SU-DHL-6 (cell line): ENCODE data around the gene MYCBPAP.
A peak's percentile ranks its signal among the peaks of the same experiment; 100 is the strongest.

Experiments
- H2AFZ ChIP-seq: fragments of 200-600 bp; sonication (generic); 2 replicates; pipeline ENCODE4 v1.6.1; 2014; ENCODE audit warnings: low read depth, mild to moderate bottlenecking, moderate library complexity, mixed read lengths, antibody characterized with exemption, low read length; ENCODE audit not compliant: severe bottlenecking
- H3F3A ChIP-seq: fragments of 200-600 bp; shearing (Covaris generic); 2 replicates; pipeline ENCODE4 v1.6.0; 2016; ENCODE audit warnings: antibody characterized with exemption, mild to moderate bottlenecking; ENCODE audit not compliant: insufficient read depth
- H3K27ac ChIP-seq: fragments of 200-600 bp; sonication (generic); 2 replicates; pipeline ENCODE4 v1.5.1; 2016; ENCODE audit warnings: low read depth, mild to moderate bottlenecking, low read length, moderate library complexity, mixed read lengths
- H3K27me3 ChIP-seq: fragments of 200-600 bp; sonication (generic), shearing (Covaris generic); 2 replicates; pipeline ENCODE4 v1.6.0; 2014; ENCODE audit warnings: mild to moderate bottlenecking, low read length
- H3K36me3 ChIP-seq: fragments of 200-600 bp; sonication (generic); 2 replicates; pipeline ENCODE4 v1.6.1; 2014; ENCODE audit warnings: mild to moderate bottlenecking, low read length, mixed read lengths
- H3K4me2 ChIP-seq: fragments of 300-600, 200-600 bp; shearing (Covaris generic), sonication (generic); 2 replicates; pipeline ENCODE4 v1.6.0; 2014; ENCODE audit warnings: low read length, low read depth, mild to moderate bottlenecking; ENCODE audit not compliant: poor library complexity, severe bottlenecking
- H3K4me3 ChIP-seq: fragments of 200-600 bp; sonication (generic); 2 replicates; pipeline ENCODE4 v1.5.1; 2014; ENCODE audit warnings: antibody characterized with exemption, low read length, mild to moderate bottlenecking, mixed read lengths; ENCODE audit not compliant: insufficient read depth, poor library complexity, severe bottlenecking
- H3K79me2 ChIP-seq: fragments of 200-600 bp; sonication (generic); 2 replicates; pipeline ENCODE4 v1.6.1; 2014; ENCODE audit warnings: mild to moderate bottlenecking, low read length, moderate library complexity; ENCODE audit not compliant: insufficient read depth
- H3K9ac ChIP-seq: fragments of 200-600 bp; sonication (generic); 2 replicates; pipeline ENCODE4 v1.7.0; 2014; ENCODE audit warnings: mild to moderate bottlenecking, low read length
- H3K9me2 ChIP-seq: fragments of 200-600 bp; sonication (generic); replicated peaks from 2 replicates; pipeline ENCODE4 v1.6.1; 2014; ENCODE audit warnings: low read length; ENCODE audit not compliant: insufficient read depth
- H3K9me3 ChIP-seq: fragments of 200-600 bp; sonication (generic); 2 replicates; pipeline ENCODE4 v1.6.1; 2014; ENCODE audit warnings: low read length, mixed read lengths; ENCODE audit not compliant: insufficient read depth
- H4K20me1 ChIP-seq: fragments of 200-600 bp; sonication (generic); 2 replicates; pipeline ENCODE4 v1.6.1; 2014; ENCODE audit warnings: low read depth, mild to moderate bottlenecking, antibody characterized with exemption, low read length, moderate library complexity, mixed read lengths
- EZH2phosphoT487 ChIP-seq: fragments of 200-600 bp; sonication (generic), shearing (Covaris generic); conservative IDR thresholded peaks from 2 replicates; pipeline ENCODE4 v1.6.1; 2018; ENCODE audit warnings: mild to moderate bottlenecking, antibody characterized with exemption, low read length, moderate library complexity, mixed read lengths
- TF ChIP-seq, protein P1 (sequence below): fragments of 200-600 bp; sonication (generic); IDR thresholded peaks from one replicate; pipeline ENCODE4 v1.5.1; 2017; ENCODE audit warnings: antibody characterized with exemption, mild to moderate bottlenecking, low read length, moderate library complexity; ENCODE audit not compliant: insufficient read depth, poor library complexity, severe bottlenecking

MYCBPAP gene

DNA sequence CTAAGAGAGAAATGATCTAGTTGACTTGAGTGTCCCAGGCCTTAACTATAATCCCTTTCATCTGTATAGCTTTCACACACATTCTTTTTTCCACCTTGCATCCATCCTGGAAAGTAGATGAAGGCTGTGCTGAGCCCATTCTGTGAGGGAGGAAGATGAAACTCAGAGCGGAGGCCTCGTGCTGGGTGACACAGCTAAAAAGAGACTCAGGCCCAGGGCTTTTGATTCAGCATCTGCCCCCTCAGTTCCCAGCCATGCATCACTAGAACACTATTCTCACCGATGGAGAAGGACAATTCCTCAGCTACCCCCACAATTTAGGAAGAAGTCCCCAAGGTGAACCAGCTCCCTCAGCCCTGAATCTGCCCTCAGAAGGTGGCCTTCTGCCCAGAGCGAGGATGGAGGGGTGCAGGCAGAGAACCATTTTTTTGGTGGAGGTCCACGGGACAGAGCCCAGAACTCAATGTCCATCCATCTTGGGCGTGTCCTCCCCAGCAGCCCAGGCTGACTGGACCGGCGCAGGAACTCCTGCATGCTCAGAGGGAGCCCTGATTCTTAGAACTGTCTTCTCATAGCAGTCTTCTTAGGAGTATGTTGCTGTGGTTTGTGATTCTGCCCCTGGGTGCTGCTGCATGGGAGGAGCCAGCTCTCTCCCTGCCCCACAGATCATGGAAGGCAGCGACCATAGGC, 5.8 kb upstream of the MYCBPAP start:
- no peak overlapping the region for H3K4me3 ChIP-seq
- H3K9me2 ChIP-seq: no peaks in the 10 kb centered on the region
- H2AFZ ChIP-seq: no peak overlapping the region
- no peaks in the 10 kb centered on the region for H3K9me3 ChIP-seq
- H3K27ac ChIP-seq: no peak overlapping the region
- H3K36me3 ChIP-seq: no peaks in the 10 kb centered on the region
- peaks cover 5% of the 10 kb centered on the region; the same call in 1 of the 2 replicates for H3F3A ChIP-seq
- H3K79me2 ChIP-seq: no peaks in the 10 kb centered on the region
- no peak overlapping the region for H3K4me2 ChIP-seq
- TF ChIP-seq, protein P1, sequence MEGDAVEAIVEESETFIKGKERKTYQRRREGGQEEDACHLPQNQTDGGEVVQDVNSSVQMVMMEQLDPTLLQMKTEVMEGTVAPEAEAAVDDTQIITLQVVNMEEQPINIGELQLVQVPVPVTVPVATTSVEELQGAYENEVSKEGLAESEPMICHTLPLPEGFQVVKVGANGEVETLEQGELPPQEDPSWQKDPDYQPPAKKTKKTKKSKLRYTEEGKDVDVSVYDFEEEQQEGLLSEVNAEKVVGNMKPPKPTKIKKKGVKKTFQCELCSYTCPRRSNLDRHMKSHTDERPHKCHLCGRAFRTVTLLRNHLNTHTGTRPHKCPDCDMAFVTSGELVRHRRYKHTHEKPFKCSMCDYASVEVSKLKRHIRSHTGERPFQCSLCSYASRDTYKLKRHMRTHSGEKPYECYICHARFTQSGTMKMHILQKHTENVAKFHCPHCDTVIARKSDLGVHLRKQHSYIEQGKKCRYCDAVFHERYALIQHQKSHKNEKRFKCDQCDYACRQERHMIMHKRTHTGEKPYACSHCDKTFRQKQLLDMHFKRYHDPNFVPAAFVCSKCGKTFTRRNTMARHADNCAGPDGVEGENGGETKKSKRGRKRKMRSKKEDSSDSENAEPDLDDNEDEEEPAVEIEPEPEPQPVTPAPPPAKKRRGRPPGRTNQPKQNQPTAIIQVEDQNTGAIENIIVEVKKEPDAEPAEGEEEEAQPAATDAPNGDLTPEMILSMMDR: no peak
- TF ChIP-seq EZH2phosphoT487: no peak
- no peak overlapping the region for H3K9ac ChIP-seq
- H4K20me1 ChIP-seq: no peaks in the 10 kb centered on the region
- H3K27me3 ChIP-seq: no peaks in the 10 kb centered on the region

DNA sequence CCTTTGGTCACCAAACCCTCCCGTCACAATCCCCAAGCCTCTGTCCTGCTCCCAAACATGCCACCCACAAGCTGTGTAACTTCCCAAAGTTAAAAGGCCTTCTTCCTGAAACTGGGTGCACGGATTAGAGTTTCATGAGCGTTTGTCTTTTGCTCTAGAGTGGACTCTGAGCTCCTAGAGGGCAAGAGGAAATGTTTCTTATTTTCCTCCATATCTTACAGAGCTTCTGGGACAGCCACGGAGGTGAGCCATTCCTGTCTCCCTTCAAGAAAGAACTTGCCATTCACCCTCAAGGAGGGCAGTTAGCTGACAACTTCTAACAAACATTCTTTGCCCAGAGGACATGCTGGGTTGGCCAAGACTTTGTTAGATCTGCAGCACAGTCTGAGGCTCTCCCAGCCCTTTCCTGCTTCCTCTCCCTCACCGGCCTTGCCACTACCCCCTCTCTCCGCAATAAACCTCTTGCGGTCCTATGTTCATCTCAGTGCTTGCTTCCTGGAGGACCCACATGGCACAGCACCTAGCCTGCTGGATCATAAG, 2.6 kb upstream of the MYCBPAP start:
- no peak overlapping the region for H3K27ac ChIP-seq
- no peaks in the 10 kb centered on the region for H3K79me2 ChIP-seq
- no peak overlapping the region for H2AFZ ChIP-seq
- no peaks in the 10 kb centered on the region for H3K27me3 ChIP-seq
- no peaks in the 10 kb centered on the region for H3K9me2 ChIP-seq
- no peak overlapping the region for H3K4me3 ChIP-seq
- H4K20me1 ChIP-seq: no peaks in the 10 kb centered on the region
- no peaks in the 10 kb centered on the region for H3K36me3 ChIP-seq
- no peak overlapping the region for H3K4me2 ChIP-seq
- peaks cover 9% of the 10 kb centered on the region for H3F3A ChIP-seq
- no peak for TF ChIP-seq EZH2phosphoT487
- H3K9me3 ChIP-seq: no peaks in the 10 kb centered on the region
- no peak overlapping the region for H3K9ac ChIP-seq

DNA sequence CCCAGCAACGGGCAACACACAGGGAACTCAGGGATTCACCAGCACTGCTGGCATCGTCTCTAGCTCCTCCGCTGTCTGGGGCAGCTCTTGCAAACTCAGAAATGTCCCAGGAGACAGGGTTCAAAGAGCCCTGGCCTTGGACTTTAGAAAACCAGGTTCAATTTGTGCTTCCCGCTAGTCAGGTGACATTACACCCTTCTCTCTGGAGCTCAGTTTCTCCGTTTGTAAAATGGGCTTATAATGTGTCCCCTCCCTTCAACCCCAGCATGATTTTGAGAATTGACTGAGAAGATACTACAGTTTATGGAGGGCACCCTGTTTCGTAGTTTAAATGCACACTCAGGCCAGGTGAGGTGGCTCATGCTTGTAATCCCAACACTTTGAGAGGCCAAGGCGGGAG, 1.9 kb upstream of the MYCBPAP start:
- Histone ChIP-seq H3K36me3 (no peaks in the 10 kb centered on the region), H3K4me2 (no peak overlapping the region), H3K9me2 (no peaks in the 10 kb centered on the region), H3K27ac (no peak overlapping the region), H3K27me3 (no peaks in the 10 kb centered on the region), H3K9me3 (no peaks in the 10 kb centered on the region), H3K79me2 (no peaks in the 10 kb centered on the region), H3F3A (peaks cover 6% of the 10 kb centered on the region), H3K4me3 (no peak overlapping the region), H2AFZ (no peak overlapping the region), H3K9ac (no peak overlapping the region), H4K20me1 (no peaks in the 10 kb centered on the region)
- no peak for TF ChIP-seq EZH2phosphoT487

DNA sequence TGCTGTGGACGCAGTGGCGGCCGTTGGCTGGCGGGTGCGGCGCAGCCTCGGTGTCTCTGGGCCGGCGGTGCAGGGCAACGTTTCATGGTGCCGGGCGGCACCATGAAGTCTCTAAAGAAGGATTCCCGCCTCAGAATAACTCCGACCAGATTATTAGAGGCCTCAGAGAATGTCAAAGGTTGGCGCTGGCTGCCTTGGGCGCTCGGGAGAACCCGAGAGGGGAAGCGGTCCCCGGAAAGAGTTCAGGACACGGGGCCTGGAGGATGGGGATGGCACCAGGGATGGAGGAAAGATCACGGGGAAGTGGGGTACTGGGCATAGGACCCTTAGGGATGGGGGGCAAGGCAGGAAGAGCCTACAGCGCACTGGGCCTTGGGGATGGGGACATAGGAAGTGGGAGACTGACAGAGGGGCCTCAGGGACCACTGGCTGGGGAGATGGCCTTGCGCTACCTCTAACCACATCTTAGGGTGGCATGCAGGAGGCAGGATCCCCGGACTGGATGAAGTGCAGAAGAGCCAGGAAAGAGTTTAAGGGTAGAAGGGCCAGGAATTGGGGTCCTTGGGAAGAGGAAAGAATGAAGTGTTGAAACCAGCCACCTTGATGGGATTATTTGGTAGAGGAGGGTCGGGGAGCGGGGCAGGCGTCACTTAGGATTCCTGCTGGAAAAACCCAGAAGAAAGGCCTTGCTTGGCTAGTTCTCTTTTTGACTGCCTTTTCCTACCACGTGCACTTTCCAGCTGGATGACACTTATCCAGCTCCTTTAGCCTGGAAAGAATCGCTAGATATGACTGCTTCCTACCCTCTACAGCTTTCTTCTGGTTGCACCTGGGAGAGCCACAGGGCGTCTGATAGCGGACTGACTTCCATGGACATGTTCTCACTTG, 578 bp downstream of the MYCBPAP start:
- Histone ChIP-seq H3K36me3 (no peaks in the 10 kb centered on the region), H3K27ac (no peak overlapping the region), H3F3A (peaks cover 6% of the 10 kb centered on the region), H3K4me2 (peak overlapping the region; percentile 82), H3K79me2 (no peaks in the 10 kb centered on the region), H4K20me1 (no peaks in the 10 kb centered on the region), H3K4me3 (peak overlapping the region; percentile 69), H3K9me2 (no peaks in the 10 kb centered on the region), H3K9ac (peak overlapping the region; percentile 71), H3K9me3 (no peaks in the 10 kb centered on the region), H3K27me3 (no peaks in the 10 kb centered on the region), H2AFZ (peak overlapping the region; percentile 100)
- TF ChIP-seq, protein P1: no peak
